Testis (tissue), 2 donors: ENCODE measurements around the gene SLC38A1.

Experiments
- CTCF ChIP-seq, 3 experiments: fragments of 450-650 bp in 2 of 3; fragments of 200-600 bp in 1 of 3; sonication (generic) in 1 of 3; IDR thresholded peaks; one replicate each; pipeline ENCODE4 v1.5.1; 2016 to 2019; ENCODE audit warnings: antibody characterized with exemption in 3 of 3, mild to moderate bottlenecking in 2 of 3, moderate library complexity in 1 of 3
- POLR2A ChIP-seq: fragments of 450-650 bp; IDR thresholded peaks from one replicate; pipeline ENCODE4 v1.6.1; 2017; ENCODE audit warnings: antibody characterized with exemption, mild to moderate bottlenecking, moderate library complexity

DNA sequence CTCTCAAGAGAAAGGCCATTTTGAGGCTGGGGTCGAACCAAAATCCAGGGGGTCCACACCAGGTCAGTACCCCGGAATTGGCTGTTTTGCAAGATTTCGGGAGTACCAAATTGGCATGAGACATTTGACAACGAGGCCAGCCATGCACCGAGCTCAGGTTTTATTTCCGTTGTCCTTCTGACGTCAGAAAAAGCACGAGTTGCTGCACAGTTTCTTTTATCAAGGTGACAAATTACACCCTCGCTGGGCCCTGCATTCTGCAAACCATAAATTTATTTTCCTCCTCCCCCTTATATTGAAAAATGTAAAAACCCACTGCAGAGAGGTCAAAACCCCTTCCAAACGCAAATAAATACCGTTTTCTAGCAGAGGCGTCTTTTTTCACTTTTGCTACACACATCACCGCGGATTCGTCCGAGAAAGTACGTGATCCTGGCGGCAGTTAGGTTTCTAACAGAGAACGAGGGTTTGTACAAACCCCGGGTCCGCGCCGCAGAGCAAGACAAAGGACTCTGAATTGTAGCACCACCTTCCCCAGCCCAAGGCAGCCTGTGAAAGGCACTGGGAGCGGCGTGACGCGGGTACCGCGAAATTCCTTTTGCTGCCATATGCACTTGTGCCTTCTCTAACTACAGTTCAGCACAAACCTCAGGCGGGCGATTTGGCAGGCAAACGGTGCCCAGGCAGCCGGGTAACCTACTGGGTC, 1.8 kb downstream of the SLC38A1 start:
- TF ChIP-seq CTCF (IDR thresholded peaks at IDR 0.05) (no peak), POLR2A (no peak)
